8988T (cell line): ENCODE measurements around the gene DOCK8.

Source experiments
- DNase-seq: peaks from one replicate; pipeline ENCODE4 v3.0.0; 2011

DOCK8 gene

DNA sequence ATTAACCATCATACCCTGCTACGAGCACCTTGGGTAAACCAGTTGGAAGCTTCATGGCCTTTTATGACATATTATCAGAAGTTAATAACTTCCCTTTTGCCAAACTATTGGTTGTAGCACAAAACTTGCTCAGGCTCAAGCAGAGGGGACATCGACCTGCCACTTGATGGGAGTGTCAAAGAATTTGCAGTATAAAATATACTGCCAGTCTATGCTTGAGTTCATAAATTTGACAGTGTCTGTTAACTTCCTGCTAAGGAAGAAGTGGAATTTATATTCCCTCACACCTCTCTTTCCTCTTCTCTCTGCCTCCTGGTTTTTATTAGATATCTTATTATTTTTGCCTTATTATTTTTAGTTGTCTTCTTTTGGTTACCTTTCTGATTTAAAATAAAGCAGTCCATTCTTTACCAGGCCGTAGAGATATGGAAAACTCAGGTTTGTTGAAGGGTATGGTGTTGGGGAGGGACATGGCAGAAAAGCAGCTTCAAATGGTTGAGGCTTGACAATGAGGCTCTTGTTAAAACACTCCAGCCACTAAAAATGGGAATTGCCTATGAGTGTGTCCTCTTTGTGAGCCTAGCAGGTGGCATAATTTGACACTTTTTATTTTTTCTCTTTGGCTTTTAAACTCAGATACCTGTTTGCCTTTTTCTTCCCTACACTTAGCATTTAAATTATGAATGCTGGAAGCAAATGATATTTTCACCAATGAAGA is 298.0 kb downstream of the DOCK8 start:
- no peak for DNase-seq
